AG04450 (cell line): ENCODE measurements around the gene IFNGR1. TPM values are rescaled to one million over a fixed set of nuclear protein-coding genes. Genes with fewer than 3 reads are reported as not detected.

ENCODE experiments used
- CTCF ChIA-PET: fragments of 300-600, 350-600 bp; formaldehyde crosslinking; extraction: SDS; loops from one replicate; lab custom pipeline; 2022; ENCODE audit warnings: antibody characterized with exemption, inconsistent platforms; lab: Charles Lee
- POLR2A ChIA-PET: fragments of 350-600 bp; formaldehyde crosslinking; extraction: SDS; loops from one replicate; lab custom pipeline; 2021; ENCODE audit warnings: antibody characterized with exemption, inconsistent platforms; lab: Yijun Ruan, JAX
- DNase-seq: peaks from one replicate; pipeline ENCODE4 v3.0.0-alpha.2; 2011; ENCODE audit warnings: low read depth, low spot score
- H3K27ac ChIP-seq: one replicate; pipeline ENCODE4 v1.5.1; 2012; ENCODE audit warnings: low read depth, low read length, control low read depth
- H3K27me3 ChIP-seq: one replicate; pipeline ENCODE4 v1.6.0; 2012; ENCODE audit warnings: low read length; ENCODE audit not compliant: control insufficient read depth, insufficient read depth
- H3K4me3 ChIP-seq: 2 replicates; pipeline ENCODE4 v1.5.1; 2011; ENCODE audit warnings: mild to moderate bottlenecking, low read depth, low read length, control low read depth
- H3K9me3 ChIP-seq: 2 replicates; pipeline ENCODE4 v1.5.1; 2012; ENCODE audit warnings: low read length; ENCODE audit not compliant: control insufficient read depth, insufficient read depth
- polyA plus RNA-seq: library from polyadenylated mRNA; depleted of rRNA; stranded (reverse); fragments of >200 nt; gene quantifications from 2 replicates; pipeline ENCODE4 v1.2.3, GENCODE V29; 2011
- TF ChIP-seq, protein P1 (sequence below): IDR thresholded peaks from 2 replicates; pipeline ENCODE4 v1.5.1; 2011; ENCODE audit warnings: low read depth, low read length, control low read depth, inconsistent platforms

IFNGR1 gene
- polyA plus RNA-seq, 1 experiment, result 36.3 TPM

DNA sequence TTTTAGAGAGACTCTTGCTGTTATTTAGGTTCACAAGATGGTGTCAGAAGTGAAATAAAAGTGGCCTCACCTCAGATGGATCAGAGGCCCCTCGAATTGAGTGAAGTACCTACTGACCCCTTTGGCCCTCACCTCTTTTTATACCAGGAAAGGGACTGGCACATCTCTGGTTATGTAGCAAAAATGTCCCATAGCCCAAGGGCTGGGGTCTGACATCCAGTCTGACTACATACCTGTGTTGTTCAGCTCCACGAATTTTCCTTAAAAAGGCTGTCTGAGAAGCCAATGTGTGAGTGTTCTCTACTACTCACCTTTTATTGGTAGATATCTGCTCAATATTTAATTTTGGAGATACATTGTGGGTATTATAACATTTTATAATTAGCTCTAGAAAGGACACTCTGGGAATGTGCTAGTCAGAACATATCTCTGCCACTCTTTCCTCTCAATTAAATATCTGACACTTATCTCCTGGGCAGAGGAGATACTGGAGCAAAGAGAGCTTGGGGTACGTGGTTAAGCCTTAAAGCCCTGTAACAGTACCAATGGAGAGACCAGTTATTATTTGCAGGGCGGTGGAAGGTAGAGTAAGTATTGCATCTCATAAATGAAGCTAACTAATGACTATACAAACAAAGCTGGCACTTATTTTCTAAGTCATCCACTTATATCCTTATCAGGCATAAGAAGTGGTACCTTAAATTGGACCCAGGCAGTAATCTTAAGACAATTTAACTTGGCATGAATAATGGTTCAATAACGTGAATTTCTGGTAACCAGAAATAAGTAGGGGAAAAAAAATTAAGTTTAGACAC is 25.7 kb downstream of the IFNGR1 start:
- H3K9me3 ChIP-seq, result 0 out of 2 replicates have a peak, but pooled peaks cover 3% of the 10 kb centered on the region
- TF ChIP-seq, protein P1, sequence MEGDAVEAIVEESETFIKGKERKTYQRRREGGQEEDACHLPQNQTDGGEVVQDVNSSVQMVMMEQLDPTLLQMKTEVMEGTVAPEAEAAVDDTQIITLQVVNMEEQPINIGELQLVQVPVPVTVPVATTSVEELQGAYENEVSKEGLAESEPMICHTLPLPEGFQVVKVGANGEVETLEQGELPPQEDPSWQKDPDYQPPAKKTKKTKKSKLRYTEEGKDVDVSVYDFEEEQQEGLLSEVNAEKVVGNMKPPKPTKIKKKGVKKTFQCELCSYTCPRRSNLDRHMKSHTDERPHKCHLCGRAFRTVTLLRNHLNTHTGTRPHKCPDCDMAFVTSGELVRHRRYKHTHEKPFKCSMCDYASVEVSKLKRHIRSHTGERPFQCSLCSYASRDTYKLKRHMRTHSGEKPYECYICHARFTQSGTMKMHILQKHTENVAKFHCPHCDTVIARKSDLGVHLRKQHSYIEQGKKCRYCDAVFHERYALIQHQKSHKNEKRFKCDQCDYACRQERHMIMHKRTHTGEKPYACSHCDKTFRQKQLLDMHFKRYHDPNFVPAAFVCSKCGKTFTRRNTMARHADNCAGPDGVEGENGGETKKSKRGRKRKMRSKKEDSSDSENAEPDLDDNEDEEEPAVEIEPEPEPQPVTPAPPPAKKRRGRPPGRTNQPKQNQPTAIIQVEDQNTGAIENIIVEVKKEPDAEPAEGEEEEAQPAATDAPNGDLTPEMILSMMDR, result no peak
- ChIA-PET POLR2A (no interaction called here), CTCF (no interaction called here)
- no peaks in the 10 kb centered on the region for H3K27me3 ChIP-seq
- no peak overlapping the region for H3K4me3 ChIP-seq
- no peak for DNase-seq
- no peak overlapping the region for H3K27ac ChIP-seq

DNA sequence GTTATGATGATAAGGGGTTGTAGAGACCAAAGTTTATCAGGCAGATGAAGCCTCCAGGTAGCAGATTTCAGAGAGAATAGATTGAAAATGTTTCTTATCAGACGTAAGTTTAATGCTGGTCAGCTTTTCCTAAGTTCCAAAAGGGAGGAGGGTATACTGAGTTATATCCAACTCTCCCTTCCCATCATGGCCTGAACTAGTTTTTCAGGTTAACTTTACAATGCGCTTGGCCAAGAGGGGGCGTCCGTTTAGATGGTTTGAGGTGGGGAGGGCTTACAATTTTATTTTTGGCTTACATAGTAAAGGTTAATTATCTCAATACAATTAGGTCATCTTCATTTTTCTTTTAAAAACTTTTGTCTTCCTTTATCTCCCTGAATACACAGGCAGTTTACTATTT is 26.4 kb downstream of the IFNGR1 start:
- CTCF ChIA-PET, result no interaction called here
- no peak for DNase-seq
- Histone ChIP-seq H3K9me3 (0 out of 2 replicates have a peak, but pooled peaks cover 3% of the 10 kb centered on the region), H3K27ac (no peak overlapping the region), H3K4me3 (no peak overlapping the region), H3K27me3 (no peaks in the 10 kb centered on the region)
- TF ChIP-seq, protein P1, result no peak
- POLR2A ChIA-PET, result no interaction called here

DNA sequence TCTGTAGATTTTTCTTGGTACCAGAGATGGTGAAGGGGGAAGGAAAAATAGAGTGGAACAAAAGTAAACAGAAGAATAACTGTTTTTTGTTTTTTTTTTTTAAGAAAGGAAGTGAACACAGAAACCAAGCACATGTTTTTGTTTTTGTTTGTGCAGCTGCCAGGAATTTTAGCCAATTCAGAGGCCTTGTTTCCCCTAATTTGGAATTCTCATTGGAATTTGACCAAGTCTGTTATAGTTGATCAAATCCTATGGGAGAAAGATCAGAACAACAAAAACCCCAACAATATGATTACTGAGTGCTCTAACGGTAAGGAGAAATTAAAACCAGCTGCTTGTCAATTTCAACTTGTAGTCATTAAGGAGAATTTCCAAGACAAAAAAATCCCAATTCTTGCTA is 27.5 kb downstream of the IFNGR1 start:
- Histone ChIP-seq H3K4me3 (no peak overlapping the region), H3K27ac (no peak overlapping the region), H3K27me3 (no peaks in the 10 kb centered on the region), H3K9me3 (0 out of 2 replicates have a peak, but pooled peaks cover 3% of the 10 kb centered on the region)
- DNase-seq, result no peak
- POLR2A ChIA-PET, result no interaction called here
- TF ChIP-seq, protein P1, result no peak
- CTCF ChIA-PET, result no interaction called here

DNA sequence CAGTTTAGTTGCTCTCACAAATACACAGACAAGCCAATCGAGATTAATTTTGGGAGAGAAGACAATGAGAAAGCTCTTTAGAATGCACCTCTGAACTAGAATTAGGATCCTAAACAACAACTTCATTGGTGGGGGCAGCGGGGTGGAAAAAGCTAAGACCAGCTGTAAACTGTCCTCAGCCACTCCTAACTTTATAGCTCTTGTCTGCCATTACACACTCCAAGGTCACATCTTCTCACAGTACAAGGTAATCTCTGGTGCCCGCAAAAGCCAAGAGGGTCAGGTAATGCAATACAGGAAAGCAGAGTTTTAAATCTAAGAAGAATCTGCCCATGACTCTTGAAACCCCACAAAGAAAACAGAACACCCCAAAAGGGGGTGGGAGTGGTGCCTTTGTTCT is 27.9 kb downstream of the IFNGR1 start:
- DNase-seq, result no peak
- H3K9me3 ChIP-seq, result peaks cover 4% of the 10 kb centered on the region
- no peak overlapping the region for H3K4me3 ChIP-seq
- ChIA-PET CTCF (no interaction called here), POLR2A (no interaction called here)
- TF ChIP-seq, protein P1, result no peak
- H3K27ac ChIP-seq, result no peak overlapping the region
- H3K27me3 ChIP-seq, result no peaks in the 10 kb centered on the region

DNA sequence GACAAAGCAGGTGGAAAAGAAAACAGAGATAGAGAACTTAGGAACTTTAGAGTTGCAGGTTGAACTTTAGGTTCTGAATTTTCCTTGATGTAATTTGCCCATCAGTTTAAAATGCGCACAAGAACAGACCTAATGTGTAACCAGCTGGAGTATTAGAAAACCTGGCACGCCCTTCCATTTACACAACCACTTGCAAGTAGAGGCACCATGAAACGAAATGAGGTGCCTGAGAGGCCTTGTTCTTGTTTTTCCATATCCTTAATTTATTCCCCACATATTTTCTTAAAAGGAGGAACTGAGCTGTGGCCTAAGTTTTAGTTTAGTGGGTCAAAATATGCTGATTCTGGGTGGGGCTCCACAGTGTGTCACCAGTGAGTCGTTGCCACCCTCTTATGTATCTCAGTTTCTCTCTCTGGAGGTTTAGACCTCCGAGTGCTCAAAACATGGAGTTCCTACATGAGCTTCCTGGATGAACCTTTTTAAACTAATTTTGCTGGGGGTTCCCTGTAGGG is 28.5 kb downstream of the IFNGR1 start:
- Histone ChIP-seq H3K9me3 (peaks cover 7% of the 10 kb centered on the region), H3K4me3 (no peak overlapping the region), H3K27ac (no peak overlapping the region), H3K27me3 (no peaks in the 10 kb centered on the region)
- TF ChIP-seq, protein P1, result no peak
- no peak for DNase-seq
- ChIA-PET CTCF (no interaction called here), POLR2A (no interaction called here)
